Adrenal gland (tissue), 12 donors: ENCODE measurements around the gene FRMD3. TPM values are rescaled to one million over a fixed set of nuclear protein-coding genes. Genes with fewer than 3 reads are reported as not detected.

ENCODE experiments used
- DNase-seq, 7 donors: peaks; one replicate each; pipeline ENCODE4 v3.0.0-alpha.2; 2019 to 2020
- H3K27ac ChIP-seq, 5 donors: fragments of 200-600 bp; sonication (generic) in 4 of 5; 1 replicate in 3 of 5; 2 replicates in 2 of 5; pipeline versions ENCODE4 v1.5.1 to v1.8.0; 2016 to 2020; ENCODE audit warnings: mild to moderate bottlenecking in 1 of 5
- H3K27me3 ChIP-seq: fragments of 200-600 bp; 2 replicates; pipeline ENCODE4 v1.8.0; 2021
- H3K36me3 ChIP-seq, 2 donors: fragments of 200-600 bp; replicated peaks in 1 of 2; 1 replicate in 1 of 2; 2 replicates in 1 of 2; pipeline versions ENCODE4 v1.5.1 to v1.8.0; 2018 to 2022
- H3K4me1 ChIP-seq, 2 donors: fragments of 200-600 bp; replicated peaks in 1 of 2; 1 replicate in 1 of 2; 2 replicates in 1 of 2; pipeline versions ENCODE4 v1.5.1 to v1.8.0; 2018 to 2021
- H3K4me3 ChIP-seq, 4 donors: fragments of 200-600 bp; sonication (generic) in 3 of 4; one replicate each; pipeline ENCODE4 v1.5.1; 2016 to 2018
- H3K9me3 ChIP-seq, 3 donors: fragments of 200-600 bp; sonication (generic) in 1 of 3; replicated peaks in 1 of 3; 1 replicate in 2 of 3; 2 replicates in 1 of 3; pipeline versions ENCODE4 v1.5.1 to v1.8.0; 2016 to 2021
- CTCF ChIP-seq, 6 experiments: fragments of 450-650 bp in 4 of 6; fragments of 200-600 bp in 2 of 6; sonication (generic) in 1 of 6; IDR thresholded peaks; 1 replicate in 5 of 6; 2 replicates in 1 of 6; pipeline versions ENCODE4 v1.5.1 to v1.8.0; 2016 to 2021; ENCODE audit warnings: antibody characterized with exemption in 6 of 6, mild to moderate bottlenecking in 2 of 6, moderate library complexity in 1 of 6
- POLR2A ChIP-seq, 2 donors: fragments of 450-650 bp; IDR thresholded peaks; one replicate each; pipeline ENCODE4 v1.6.1; 2017; ENCODE audit warnings: antibody characterized with exemption in 2 of 2, mild to moderate bottlenecking in 2 of 2, moderate library complexity in 1 of 2
- WGBS, 4 donors: extraction: QIAGEN DNeasy Blood & Tissue Kit in 2 of 4; methylation state at CpG; one replicate each; pipeline versions ENCODE4 v1.1.5 to v1.1.7; 2013 to 2017; 5-methylcytosine and 5-hydroxymethylcytosine counted together
- intact Hi-C, 2 donors: fragments of 100-400 bp; cut with DNase I; formaldehyde crosslinking; loops; one replicate each; pipeline versions ENCODE4 v1.14.1 to v1.15.0; 2022 to 2023
- polyA plus RNA-seq, 3 donors: library from polyadenylated mRNA; stranded (reverse); fragments of 200-250 nt in 2 of 3; fragments of 350-450 nt in 1 of 3; fragmentation: Illumina TruSeq in 1 of 3; extraction: RNeasy Lipid Tissue Mini Kit (QIAGEN cat#74804) in 1 of 3; gene quantifications; one replicate each; pipeline ENCODE4 v1.2.3, GENCODE V29; 2013 to 2014
- total RNA-seq, 9 donors: library from RNA; depleted of rRNA in 4 of 9; stranded (reverse); fragments of >200 nt in 4 of 9; fragments of 120-200 nt in 1 of 9; fragmentation: NEBNext Ultra II Directional in 1 of 9; extraction: Animal tissue kit (Norgen Biotek cat#: 25700) in 1 of 9; gene quantifications; one replicate each; pipeline versions ENCODE4 v1.1.0 to v1.2.4, GENCODE V29; 2013 to 2023
- donor health status: healthy with polysubstance abuse.
- donor health status: Bipolar disorder and iron deficiency.
- donor health status: DM: yes; HTN: yes; CAD: no.
- donor health status: DM: no; HTN: no; CAD: no.
- donor health status: DM: no; HTN: no; CAD: no.
- donor health status: DM: yes; HTN: yes; CAD: no.

FRMD3 gene
- total and polyA plus RNA-seq, 12 donors = 1.8 to 32.9 (median 13.6) TPM

- H3K4me1 ChIP-seq = peaks cover 13 to 17% of the 10 kb centered on the region in 2 donors
- WGBS, 4 donors = 1 to 10% (median 4%) methylated on average over 19 to 40 of the region's 40 CpGs
- no peaks in the 10 kb centered on the region for H3K27me3 ChIP-seq
- intact Hi-C loops = loop anchor here (5.0 to 10.0 kb wide), 2 partner anchors 105 to 323 kb away; no protein-coding TSS in a partner anchor
- H3K36me3 ChIP-seq = no peaks in the 10 kb centered on the region
- TF ChIP-seq CTCF (IDR thresholded peaks at IDR 0.05) (peak in 3 of 6 experiments; percentile 12 to 61 (median 23)), POLR2A (IDR thresholded peaks at IDR 0.05) (peak in 1 of 2 donors; percentile 67)
- peak overlapping the region; percentile 73 to 88 (median 81) for H3K27ac ChIP-seq
- H3K4me3 ChIP-seq = peak overlapping the region; percentile 16 to 60 (median 40)
- H3K9me3 ChIP-seq = no peaks in the 10 kb centered on the region
- DNase-seq = peak; percentile 83 to 92 (median 86)
Measured at GRCh38 chr9:83219154-83219923, 318.9 kb downstream of the FRMD3 start.

- Histone ChIP-seq H3K9me3 (no peaks in the 10 kb centered on the region), H3K36me3 (no peaks in the 10 kb centered on the region), H3K27ac (peak overlapping the region in 1 of 5 donors; percentile 81), H3K4me1 (peaks cover 13 to 17% of the 10 kb centered on the region in 2 donors), H3K27me3 (no peaks in the 10 kb centered on the region), H3K4me3 (peak overlapping the region in 2 of 4 donors; percentile 50 to 60)
- intact Hi-C loops = loop anchor here (5.0 to 10.0 kb wide), 2 partner anchors 106 to 324 kb away; no protein-coding TSS in a partner anchor
- WGBS, 4 donors = 62 to 69% (median 64%) methylated on average over 9 to 11 of the region's 11 CpGs
- DNase-seq = no peak
- TF ChIP-seq POLR2A (IDR thresholded peaks at IDR 0.05) (no peak), CTCF (IDR thresholded peaks at IDR 0.05) (no peak)
Measured at GRCh38 chr9:83218411-83219090, 319.6 kb downstream of the FRMD3 start.

GRCh38 chr9:83209188-83209731 lies 328.9 kb downstream of the FRMD3 start:
- 83 to 95% (median 90%) methylated on average over 3 of the region's 3 CpGs for WGBS, 4 donors
- no peaks in the 10 kb centered on the region for H3K36me3 ChIP-seq
- H3K9me3 ChIP-seq = no peaks in the 10 kb centered on the region
- no peak overlapping the region for H3K4me3 ChIP-seq
- no peaks in the 10 kb centered on the region for H3K27me3 ChIP-seq
- H3K27ac ChIP-seq = peak overlapping the region in 1 of 5 donors; percentile 46
- intact Hi-C loops = loop anchor here (10.0 kb wide), 2 partner anchors 116 to 336 kb away; no protein-coding TSS in a partner anchor
- TF ChIP-seq POLR2A (IDR thresholded peaks at IDR 0.05) (no peak), CTCF (IDR thresholded peaks at IDR 0.05) (no peak)
- DNase-seq = no peak
- H3K4me1 ChIP-seq = no peaks in the 10 kb centered on the region
